Stomach (tissue), 4 donors: ENCODE data around the gene PYCR2.

Experiments
- POLR2A ChIP-seq, 4 donors: fragments of 450-650 bp; IDR thresholded peaks; one replicate each; pipeline ENCODE4 v1.6.1; 2016; ENCODE audit warnings: antibody characterized with exemption in 4 of 4, control low read depth in 2 of 4, mild to moderate bottlenecking in 1 of 4, moderate library complexity in 1 of 4
- POLR2AphosphoS5 ChIP-seq, 3 donors: sonication (generic); formaldehyde crosslinking; IDR thresholded peaks; one replicate each; pipeline ENCODE4 v1.6.1; 2016; ENCODE audit warnings: antibody characterized with exemption in 3 of 3
- TF ChIP-seq, protein P1 (sequence below), 7 experiments: fragments of 450-650 bp in 4 of 7; fragments of 200-600 bp in 3 of 7; sonication (generic) in 3 of 7; IDR thresholded peaks; one replicate each; pipeline ENCODE4 v1.5.1; 2016 to 2019; ENCODE audit warnings: antibody characterized with exemption in 7 of 7, control low read depth in 2 of 7, mild to moderate bottlenecking in 1 of 7

DNA sequence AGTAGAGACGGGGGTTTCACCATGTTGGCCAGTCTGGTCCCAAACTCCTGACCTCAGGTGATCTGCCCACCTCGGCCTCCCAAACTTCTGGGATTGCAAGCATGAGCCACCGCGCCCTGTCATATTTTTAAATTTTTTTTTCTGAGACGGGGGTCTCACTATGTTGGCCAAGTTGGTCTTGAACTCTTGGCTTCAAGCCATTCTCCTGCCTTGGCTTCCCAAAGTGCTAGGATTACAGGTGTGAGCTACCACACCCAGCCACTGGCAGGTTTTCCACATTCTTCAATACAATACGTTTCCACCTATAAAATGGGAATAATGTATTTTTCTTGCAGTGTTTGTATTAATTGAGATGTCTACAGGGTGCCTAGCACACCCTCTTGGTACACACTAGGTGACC is 31.7 kb downstream of the PYCR2 start:
- TF ChIP-seq POLR2A (IDR thresholded peaks at IDR 0.05) (no peak), POLR2AphosphoS5 (IDR thresholded peaks at IDR 0.05) (no peak)
- TF ChIP-seq, protein P1, sequence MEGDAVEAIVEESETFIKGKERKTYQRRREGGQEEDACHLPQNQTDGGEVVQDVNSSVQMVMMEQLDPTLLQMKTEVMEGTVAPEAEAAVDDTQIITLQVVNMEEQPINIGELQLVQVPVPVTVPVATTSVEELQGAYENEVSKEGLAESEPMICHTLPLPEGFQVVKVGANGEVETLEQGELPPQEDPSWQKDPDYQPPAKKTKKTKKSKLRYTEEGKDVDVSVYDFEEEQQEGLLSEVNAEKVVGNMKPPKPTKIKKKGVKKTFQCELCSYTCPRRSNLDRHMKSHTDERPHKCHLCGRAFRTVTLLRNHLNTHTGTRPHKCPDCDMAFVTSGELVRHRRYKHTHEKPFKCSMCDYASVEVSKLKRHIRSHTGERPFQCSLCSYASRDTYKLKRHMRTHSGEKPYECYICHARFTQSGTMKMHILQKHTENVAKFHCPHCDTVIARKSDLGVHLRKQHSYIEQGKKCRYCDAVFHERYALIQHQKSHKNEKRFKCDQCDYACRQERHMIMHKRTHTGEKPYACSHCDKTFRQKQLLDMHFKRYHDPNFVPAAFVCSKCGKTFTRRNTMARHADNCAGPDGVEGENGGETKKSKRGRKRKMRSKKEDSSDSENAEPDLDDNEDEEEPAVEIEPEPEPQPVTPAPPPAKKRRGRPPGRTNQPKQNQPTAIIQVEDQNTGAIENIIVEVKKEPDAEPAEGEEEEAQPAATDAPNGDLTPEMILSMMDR (IDR thresholded peaks at IDR 0.05): no peak
